ENCODE results near the gene MSL3. TPM values are rescaled to one million over a fixed set of nuclear protein-coding genes. Genes with fewer than 3 reads are reported as not detected.

Gene MSL3
- total RNA-seq, 1 donor from 2014 or later: 29.2 TPM

DNA sequence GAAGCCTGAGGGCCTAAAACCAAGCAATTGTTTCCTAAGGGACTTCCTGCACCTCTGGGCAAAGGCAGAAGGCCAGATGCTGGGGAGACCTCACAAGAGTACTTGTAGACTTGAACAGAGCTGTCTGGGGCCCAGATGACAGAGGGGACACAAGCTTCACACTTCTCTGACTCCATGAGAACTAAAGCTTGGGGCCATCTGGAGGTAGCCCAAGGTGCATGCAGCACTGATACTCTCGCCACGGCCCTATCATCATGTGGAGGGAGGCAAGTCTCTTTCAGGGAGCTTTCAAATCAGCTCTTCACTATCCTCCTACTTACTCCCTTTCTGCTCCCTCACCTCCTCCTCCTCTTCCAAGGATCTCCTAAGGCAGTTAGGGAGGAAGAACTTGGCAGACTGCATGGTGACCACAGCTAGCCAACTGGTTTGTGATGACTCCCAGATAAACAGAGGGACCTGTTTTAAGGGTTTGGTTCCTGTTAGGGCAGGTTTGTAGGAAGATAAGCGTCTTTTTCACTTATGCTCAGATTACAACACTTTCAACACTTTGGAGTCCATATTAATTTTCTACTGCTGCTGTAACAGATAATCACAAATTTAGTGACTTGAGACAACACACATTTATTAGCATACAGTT lies 23.8 kb downstream of the MSL3 start:
- Mint-ChIP-seq H3K27ac (ENCODE audit: unreplicated experiment) (no peak overlapping the region), H3K36me3 (ENCODE audit: low read depth, unreplicated experiment) (no peaks in the 10 kb centered on the region), H3K9me3 (ENCODE audit: unreplicated experiment) (no peaks in the 10 kb centered on the region), H3K4me1 (ENCODE audit: low read depth, unreplicated experiment) (peaks cover 7% of the 10 kb centered on the region), H3K4me3 (ENCODE audit: unreplicated experiment) (no peak overlapping the region), H3K27me3 (ENCODE audit: low read depth, unreplicated experiment) (no peaks in the 10 kb centered on the region)
- Histone ChIP-seq H3K36me3 (ENCODE audit: insufficient read depth, low read length) (no peaks in the 10 kb centered on the region), H3K79me2 (ENCODE audit: insufficient read depth, low read length) (no peaks in the 10 kb centered on the region), H3K9ac (ENCODE audit: low read length) (no peak overlapping the region), H3K4me3 (ENCODE audit: insufficient read depth, low read depth, low read length) (no peak overlapping the region), H3K4me1 (ENCODE audit: insufficient read depth, low read length) (no peaks in the 10 kb centered on the region), H3K9me3 (ENCODE audit: insufficient read depth, low read depth, low read length) (no peaks in the 10 kb centered on the region), H3K27me3 (ENCODE audit: insufficient read depth, low read length) (no peaks in the 10 kb centered on the region), H2AFZ (ENCODE audit: low read depth, low read length) (no peak overlapping the region), H3K27ac (ENCODE audit: low read depth, low read length) (no peak overlapping the region), H3K4me2 (ENCODE audit: low read length) (no peak overlapping the region), H4K20me1 (ENCODE audit: insufficient read depth, low read length) (no peaks in the 10 kb centered on the region)
- TF ChIP-seq EZH2 (IDR thresholded peaks at IDR 0.05; ENCODE audit: insufficient read depth, low read length) (no peak), CTCF (IDR thresholded peaks at IDR 0.05; ENCODE audit: insufficient read depth, low read depth, low read length) (no peak)
- FAIRE-seq: peak; percentile 41
- DNase-seq (ENCODE audit: low read depth): no peak

GRCh38 chrX:11784543-11784942 lies 26.5 kb downstream of the MSL3 start:
- DNase-seq (ENCODE audit: low read depth) (no peak), FAIRE-seq (peak; percentile 47)
- H3K79me2 ChIP-seq (ENCODE audit: insufficient read depth, low read length): no peaks in the 10 kb centered on the region
- no peak overlapping the region for H3K27ac ChIP-seq (ENCODE audit: low read depth, low read length)
- Mint-ChIP-seq H3K9me3 (ENCODE audit: unreplicated experiment) (no peaks in the 10 kb centered on the region), H3K27ac (ENCODE audit: unreplicated experiment) (no peak overlapping the region), H3K36me3 (ENCODE audit: low read depth, unreplicated experiment) (no peaks in the 10 kb centered on the region), H3K4me1 (ENCODE audit: low read depth, unreplicated experiment) (no peaks in the 10 kb centered on the region), H3K27me3 (ENCODE audit: low read depth, unreplicated experiment) (no peaks in the 10 kb centered on the region), H3K4me3 (ENCODE audit: unreplicated experiment) (no peak overlapping the region)
- TF ChIP-seq CTCF (IDR thresholded peaks at IDR 0.05; ENCODE audit: insufficient read depth, low read depth, low read length) (no peak), EZH2 (IDR thresholded peaks at IDR 0.05; ENCODE audit: insufficient read depth, low read length) (no peak)
- H3K4me2 ChIP-seq (ENCODE audit: low read length): no peak overlapping the region
- no peaks in the 10 kb centered on the region for H3K9me3 ChIP-seq (ENCODE audit: insufficient read depth, low read depth, low read length)
- no peak overlapping the region for H3K9ac ChIP-seq (ENCODE audit: low read length)
- no peaks in the 10 kb centered on the region for H3K36me3 ChIP-seq (ENCODE audit: insufficient read depth, low read length)
- no peak overlapping the region for H3K4me3 ChIP-seq (ENCODE audit: insufficient read depth, low read depth, low read length)
- no peak overlapping the region for H2AFZ ChIP-seq (ENCODE audit: low read depth, low read length)
- no peaks in the 10 kb centered on the region for H4K20me1 ChIP-seq (ENCODE audit: insufficient read depth, low read length)
- no peaks in the 10 kb centered on the region for H3K4me1 ChIP-seq (ENCODE audit: insufficient read depth, low read length)
- H3K27me3 ChIP-seq (ENCODE audit: insufficient read depth, low read length): no peaks in the 10 kb centered on the region

- H3K79me2 ChIP-seq (ENCODE audit: insufficient read depth, low read length): no peaks in the 10 kb centered on the region
- H3K9ac ChIP-seq (ENCODE audit: low read length): no peak overlapping the region
- H3K27me3 Mint-ChIP-seq (ENCODE audit: low read depth, unreplicated experiment): no peaks in the 10 kb centered on the region
- H3K4me3 ChIP-seq (ENCODE audit: insufficient read depth, low read depth, low read length): no peak overlapping the region
- no peak overlapping the region for H3K27ac ChIP-seq (ENCODE audit: low read depth, low read length)
- H3K4me1 ChIP-seq (ENCODE audit: insufficient read depth, low read length): no peaks in the 10 kb centered on the region
- no peak for DNase-seq (ENCODE audit: low read depth)
- no peak overlapping the region for H3K4me3 Mint-ChIP-seq (ENCODE audit: unreplicated experiment)
- H2AFZ ChIP-seq (ENCODE audit: low read depth, low read length): no peak overlapping the region
- no peak overlapping the region for H3K27ac Mint-ChIP-seq (ENCODE audit: unreplicated experiment)
- TF ChIP-seq CTCF (IDR thresholded peaks at IDR 0.05; ENCODE audit: insufficient read depth, low read depth, low read length): no peak
- TF ChIP-seq EZH2 (IDR thresholded peaks at IDR 0.05; ENCODE audit: insufficient read depth, low read length): no peak
- H3K9me3 ChIP-seq (ENCODE audit: insufficient read depth, low read depth, low read length): no peaks in the 10 kb centered on the region
- no peak for FAIRE-seq
- H3K36me3 Mint-ChIP-seq (ENCODE audit: low read depth, unreplicated experiment): no peaks in the 10 kb centered on the region
- peak overlapping the region; percentile 78 for H3K4me2 ChIP-seq (ENCODE audit: low read length)
- no peaks in the 10 kb centered on the region for H3K27me3 ChIP-seq (ENCODE audit: insufficient read depth, low read length)
- no peaks in the 10 kb centered on the region for H3K9me3 Mint-ChIP-seq (ENCODE audit: unreplicated experiment)
- no peaks in the 10 kb centered on the region for H3K4me1 Mint-ChIP-seq (ENCODE audit: low read depth, unreplicated experiment)
- H3K36me3 ChIP-seq (ENCODE audit: insufficient read depth, low read length): no peaks in the 10 kb centered on the region
- H4K20me1 ChIP-seq (ENCODE audit: insufficient read depth, low read length): no peaks in the 10 kb centered on the region
Measured at GRCh38 chrX:11786862-11787261, 28.8 kb downstream of the MSL3 start.

Measured in astrocyte (in vitro differentiated cells and primary cell).